Activated CD4-positive, CD25-positive, alpha-beta regulatory T cell treated with anti-CD3 and anti-CD28 coated beads, Interleukin-2, amount 50 U/mL, for 72 hours (primary cell): Measurements from ENCODE around the gene UBXN4.
"Not testable (repeated sequence)": the region's sequence is repeated elsewhere in the genome, so short reads cannot be mapped to it uniquely, and the experiment has no call there.

Experiments
- DNase-seq: peaks from one replicate; pipeline ENCODE4 v3.0.0; 2021

Gene UBXN4

GRCh38 chr2:135741395-135742324 is at the start of gene UBXN4:
Gene UBXN4, plus strand, starts transcription at chr2:135741855. Its CDS starts 75 bp downstream, at chr2:135741930.
- peak; percentile 89 for DNase-seq

GRCh38 chr2:135694711-135695110 is 46.9 kb upstream of the UBXN4 start:
- DNase-seq, result no peak

GRCh38 chr2:135698838-135699237 is 42.8 kb upstream of the UBXN4 start:
- DNase-seq, result no peak

GRCh38 chr2:135701442-135701841 is 40.2 kb upstream of the UBXN4 start:
- DNase-seq, result no peak

- DNase-seq, result no peak
Observed at GRCh38 chr2:135703300-135703699, 38.4 kb upstream of the UBXN4 start.

GRCh38 chr2:135704075-135704474 is 37.6 kb upstream of the UBXN4 start:
- DNase-seq, result not testable (repeated sequence)

- no peak for DNase-seq
Observed at GRCh38 chr2:135708159-135708558, 33.5 kb upstream of the UBXN4 start.

- DNase-seq, result peak; percentile 72
Observed at GRCh38 chr2:135709992-135710391, 31.7 kb upstream of the UBXN4 start.

GRCh38 chr2:135715086-135715485 is 26.6 kb upstream of the UBXN4 start:
- DNase-seq, result not testable (repeated sequence)

GRCh38 chr2:135728064-135728743 is 13.5 kb upstream of the UBXN4 start:
- DNase-seq, result no peak

- DNase-seq, result no peak
Observed at GRCh38 chr2:135732561-135732960, 9.1 kb upstream of the UBXN4 start.

- DNase-seq, result no peak
Observed at GRCh38 chr2:135733045-135733444, 8.6 kb upstream of the UBXN4 start.

- no peak for DNase-seq
Observed at GRCh38 chr2:135736546-135736945, 5.1 kb upstream of the UBXN4 start.

- DNase-seq, result no peak
Observed at GRCh38 chr2:135740206-135740605, 1.4 kb upstream of the UBXN4 start.

- DNase-seq, result no peak
Observed at GRCh38 chr2:135741043-135741394, 636 bp upstream of the UBXN4 start.

- peak; percentile 64 for DNase-seq
Observed at GRCh38 chr2:135742325-135742757, 686 bp downstream of the UBXN4 start.

- no peak for DNase-seq
Observed at GRCh38 chr2:135743860-135744259, 2.2 kb downstream of the UBXN4 start.

- no peak for DNase-seq
Observed at GRCh38 chr2:135744760-135745314, 3.2 kb downstream of the UBXN4 start.

GRCh38 chr2:135745545-135745944 is 3.9 kb downstream of the UBXN4 start:
- no peak for DNase-seq

- no peak for DNase-seq
Observed at GRCh38 chr2:135755573-135755972, 13.9 kb downstream of the UBXN4 start.

- no peak for DNase-seq
Observed at GRCh38 chr2:135756692-135757091, 15.0 kb downstream of the UBXN4 start.

- DNase-seq, result no peak
Observed at GRCh38 chr2:135762022-135762421, 20.4 kb downstream of the UBXN4 start.

- no peak for DNase-seq
Observed at GRCh38 chr2:135762530-135762929, 20.9 kb downstream of the UBXN4 start.

GRCh38 chr2:135768863-135769262 is 27.2 kb downstream of the UBXN4 start:
- no peak for DNase-seq
